ENCODE measurements around the gene KLHL26.

DNA sequence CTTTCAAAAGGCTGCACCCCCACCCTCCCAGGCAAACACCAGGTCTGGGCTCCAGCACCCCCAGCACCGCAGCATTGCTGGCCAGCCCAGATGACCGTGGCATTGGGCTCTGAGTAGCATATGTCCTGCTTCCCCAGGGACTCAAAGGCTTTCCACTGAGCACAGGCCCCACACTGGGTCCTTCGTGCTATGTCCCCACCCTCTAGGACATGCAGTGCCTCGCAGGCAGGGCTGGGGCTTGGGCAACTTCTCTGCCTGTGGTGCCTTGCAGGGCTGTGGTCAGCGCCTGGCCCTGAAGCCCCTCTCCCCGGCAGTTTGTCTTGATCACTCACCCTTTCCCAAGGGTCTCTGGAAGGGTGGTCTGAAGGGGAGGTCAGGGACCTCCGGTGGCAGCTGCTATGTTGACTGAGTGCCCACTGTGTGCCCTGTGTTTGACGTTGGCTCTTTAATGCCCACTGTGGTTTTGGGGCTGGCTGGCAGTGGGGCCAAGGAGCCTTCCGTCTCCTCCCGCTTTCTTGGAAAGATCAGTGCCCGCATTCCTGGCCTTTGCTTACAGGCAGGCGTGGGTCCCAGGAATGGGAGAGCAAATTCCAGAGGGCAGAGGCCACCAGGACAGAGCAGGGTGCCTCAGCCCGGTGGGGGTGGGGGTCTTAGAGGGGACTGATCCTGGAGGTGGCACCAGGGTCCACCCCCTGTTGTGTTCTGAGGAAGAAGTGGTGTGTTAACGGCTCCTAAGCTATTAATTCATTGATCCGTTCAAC lies 26.3 kb downstream of the KLHL26 start:
- TF ChIP-seq, protein P1, sequence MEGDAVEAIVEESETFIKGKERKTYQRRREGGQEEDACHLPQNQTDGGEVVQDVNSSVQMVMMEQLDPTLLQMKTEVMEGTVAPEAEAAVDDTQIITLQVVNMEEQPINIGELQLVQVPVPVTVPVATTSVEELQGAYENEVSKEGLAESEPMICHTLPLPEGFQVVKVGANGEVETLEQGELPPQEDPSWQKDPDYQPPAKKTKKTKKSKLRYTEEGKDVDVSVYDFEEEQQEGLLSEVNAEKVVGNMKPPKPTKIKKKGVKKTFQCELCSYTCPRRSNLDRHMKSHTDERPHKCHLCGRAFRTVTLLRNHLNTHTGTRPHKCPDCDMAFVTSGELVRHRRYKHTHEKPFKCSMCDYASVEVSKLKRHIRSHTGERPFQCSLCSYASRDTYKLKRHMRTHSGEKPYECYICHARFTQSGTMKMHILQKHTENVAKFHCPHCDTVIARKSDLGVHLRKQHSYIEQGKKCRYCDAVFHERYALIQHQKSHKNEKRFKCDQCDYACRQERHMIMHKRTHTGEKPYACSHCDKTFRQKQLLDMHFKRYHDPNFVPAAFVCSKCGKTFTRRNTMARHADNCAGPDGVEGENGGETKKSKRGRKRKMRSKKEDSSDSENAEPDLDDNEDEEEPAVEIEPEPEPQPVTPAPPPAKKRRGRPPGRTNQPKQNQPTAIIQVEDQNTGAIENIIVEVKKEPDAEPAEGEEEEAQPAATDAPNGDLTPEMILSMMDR (IDR thresholded peaks at IDR 0.05; ENCODE audit: insufficient read depth, low read length, poor library complexity, severe bottlenecking), result no peak
- no peak for TF ChIP-seq EZH2phosphoT487 (conservative IDR thresholded peaks at IDR 0.05; ENCODE audit: low read length)

All from SU-DHL-6 (cell line).